ENCODE data around the gene DOCK11. TPM values are rescaled to one million over a fixed set of nuclear protein-coding genes. Genes with fewer than 3 reads are reported as not detected.

The DOCK11 gene
- polyA plus RNA-seq, 1 donor from 2014 or later, result 37.2 TPM

Small RNA genes within 50 kb of the gene (small RNA-seq; reads per million reads assigned to genes)
- gene RF00019, result 0 to 1.2 (median 0) reads per million in 3 experiments

Other genes with a start within 250 kb of the DOCK11 start
- gene WDR44, start 149.7 kb upstream of the DOCK11 start, polyA plus RNA-seq, result 18.7 and 19.3 TPM in 2 replicates
- gene IL13RA1, start 231.8 kb downstream of the DOCK11 start, polyA plus RNA-seq, result 0.30 and 0.98 TPM in 2 replicates

All from neural cell (in vitro differentiated cells).